NCI-H460 (cell line): ENCODE data around the gene METRNL. TPM values are rescaled to one million over a fixed set of nuclear protein-coding genes. Genes with fewer than 3 reads are reported as not detected.
A peak's percentile ranks its signal among the peaks of the same experiment; 100 is the strongest.
"Not testable (repeated sequence)": the region's sequence is repeated elsewhere in the genome, so short reads cannot be mapped to it uniquely, and the experiment has no call there.

Experiments
- DNase-seq: peaks from one replicate; pipeline ENCODE4 v3.0.0-alpha.2; 2016; ENCODE audit warnings: low read depth; ENCODE audit errors: extremely low read depth
- polyA plus RNA-seq: library from polyadenylated mRNA; depleted of rRNA; stranded (reverse); fragments of >200 nt; gene quantifications from 2 replicates; pipeline ENCODE4 v1.2.3, GENCODE V29; 2014; cell fraction: nucleus; rRNA removed
- total RNA-seq: library from RNA; depleted of rRNA; stranded (reverse); fragments of >200 nt; shearing (Covaris generic); gene quantifications from 2 replicates; pipeline ENCODE4 v1.2.3, GENCODE V29; 2014; rRNA removed

Gene METRNL
- 23.7 and 28.5 TPM in 2 replicates for total RNA-seq
- 23.8 and 32.0 TPM in 2 replicates for polyA plus RNA-seq

DNA sequence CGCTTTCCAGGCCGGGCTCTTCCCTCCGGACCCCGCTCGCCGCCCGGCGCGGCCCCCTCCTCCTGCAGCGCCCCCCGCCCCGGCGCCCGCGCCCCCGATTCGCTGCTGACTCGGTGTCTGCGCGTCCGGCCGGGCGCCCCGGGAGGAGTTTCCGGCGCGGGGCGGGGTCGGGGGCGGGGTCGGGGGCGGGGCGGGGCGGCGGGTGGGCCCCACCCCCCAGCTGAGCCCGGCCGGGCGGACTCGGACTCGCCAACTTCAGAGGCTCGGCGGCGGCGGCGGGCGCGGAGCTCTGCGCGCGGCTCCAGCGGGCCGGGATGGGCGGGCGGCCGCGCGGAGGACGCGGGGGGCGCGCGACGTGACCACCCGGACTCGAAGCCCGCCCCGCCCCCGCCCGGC, at the start of gene METRNL:
Gene METRNL, plus strand, starts transcription at position 258 of the 396 bp plus-strand sequence. CDS start 207 bp downstream, outside the sequence.
- DNase-seq = peak; percentile 63

- no peak for DNase-seq
Observed at GRCh38 chr17:83030432-83030831, 49.0 kb upstream of the METRNL start.

DNA sequence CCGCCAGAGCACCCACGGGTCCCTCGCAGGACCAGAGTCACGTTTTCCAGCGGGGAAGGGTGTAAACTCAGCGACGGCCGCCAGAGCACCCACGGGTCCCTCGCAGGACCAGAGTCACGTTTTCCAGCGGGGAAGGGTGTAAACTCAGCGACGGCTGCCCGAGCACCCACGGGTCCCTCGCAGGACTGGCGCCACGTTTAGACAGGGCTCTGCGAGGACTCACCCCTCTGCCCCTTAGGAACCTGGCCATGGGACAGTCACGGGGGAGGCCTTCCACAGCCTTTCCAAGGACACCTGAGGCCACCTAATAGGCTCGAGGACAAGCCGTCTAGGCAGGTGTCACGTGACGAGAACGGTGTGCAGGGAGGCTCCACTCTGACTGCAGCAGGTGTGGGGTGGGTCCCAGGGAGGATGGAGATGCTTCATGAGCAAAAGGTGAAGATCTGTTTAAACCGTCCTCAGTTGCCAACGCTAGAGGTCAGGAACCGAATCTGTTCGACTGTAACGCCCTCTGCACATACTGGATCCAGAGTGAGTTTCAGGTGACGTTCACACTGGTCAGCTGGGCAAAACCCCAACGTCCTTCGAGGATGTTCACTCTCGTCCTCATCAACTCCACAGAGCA, 48.0 kb upstream of the METRNL start:
- no peak for DNase-seq

GRCh38 chr17:83031946-83032451, 47.4 kb upstream of the METRNL start:
- not testable (repeated sequence) for DNase-seq

DNA sequence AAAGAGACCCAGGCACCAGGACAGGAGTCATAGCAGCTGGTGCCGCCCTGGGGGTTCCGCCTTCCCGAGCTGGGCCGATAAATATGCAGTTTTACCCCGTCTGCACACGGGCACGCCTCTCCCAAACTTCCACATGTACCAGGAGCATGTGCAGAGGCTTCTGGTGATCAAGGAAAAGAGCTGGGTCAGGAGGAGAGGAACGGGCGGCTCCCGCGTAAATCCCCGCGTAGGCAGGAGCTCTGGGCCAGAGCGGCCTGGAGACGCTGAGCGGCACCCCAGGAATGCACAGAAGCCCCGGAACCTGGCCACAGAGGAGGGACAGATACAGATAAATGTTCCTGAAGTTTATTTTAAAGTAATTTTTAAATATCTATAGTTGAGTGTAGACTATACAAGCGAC, 46.6 kb upstream of the METRNL start:
- no peak for DNase-seq

GRCh38 chr17:83034525-83034924, 44.9 kb upstream of the METRNL start:
- DNase-seq = no peak

DNA sequence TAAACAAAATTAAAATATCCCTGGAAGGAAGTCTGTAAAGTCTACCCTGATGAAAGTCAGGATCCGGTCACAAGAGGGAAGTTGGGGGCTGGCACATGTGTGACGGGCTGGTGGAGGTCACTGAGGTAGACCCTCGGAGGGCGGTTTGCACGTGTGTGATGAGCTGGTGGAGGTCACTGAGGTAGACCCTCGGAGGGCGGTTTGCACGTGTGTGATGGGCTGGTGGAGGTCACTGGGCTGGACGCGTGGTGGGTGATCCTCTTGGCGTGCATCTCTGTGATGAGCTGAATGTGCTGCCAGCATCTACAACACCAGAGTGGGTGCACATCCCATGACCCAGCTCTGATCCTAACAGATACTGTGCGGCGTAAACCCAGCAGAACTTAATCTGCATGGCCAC, 43.7 kb upstream of the METRNL start:
- DNase-seq = no peak

- no peak for DNase-seq
Observed at GRCh38 chr17:83036193-83036592, 43.2 kb upstream of the METRNL start.

DNA sequence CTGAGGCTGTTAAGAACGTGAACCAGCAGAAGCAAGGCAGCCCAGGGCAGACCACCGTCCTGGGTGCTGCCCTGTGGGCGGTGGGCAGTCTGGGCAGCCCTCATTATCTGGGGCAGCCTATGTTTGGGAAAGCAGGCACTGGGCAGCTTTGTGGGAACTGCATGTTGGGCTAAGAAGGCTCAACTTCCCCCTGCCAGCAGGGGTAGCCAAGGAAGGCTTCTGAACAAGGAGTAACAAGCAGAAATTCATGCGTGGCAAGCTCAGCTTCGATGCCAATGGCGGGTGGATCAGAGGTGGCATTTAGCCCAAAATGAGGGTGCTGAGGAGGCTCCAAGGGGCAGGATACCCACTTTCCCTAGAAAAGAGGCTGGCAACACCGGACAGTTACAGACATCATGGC, 42.7 kb upstream of the METRNL start:
- DNase-seq = no peak

- no peak for DNase-seq
Observed at GRCh38 chr17:83037084-83037873, 42.1 kb upstream of the METRNL start.

DNA sequence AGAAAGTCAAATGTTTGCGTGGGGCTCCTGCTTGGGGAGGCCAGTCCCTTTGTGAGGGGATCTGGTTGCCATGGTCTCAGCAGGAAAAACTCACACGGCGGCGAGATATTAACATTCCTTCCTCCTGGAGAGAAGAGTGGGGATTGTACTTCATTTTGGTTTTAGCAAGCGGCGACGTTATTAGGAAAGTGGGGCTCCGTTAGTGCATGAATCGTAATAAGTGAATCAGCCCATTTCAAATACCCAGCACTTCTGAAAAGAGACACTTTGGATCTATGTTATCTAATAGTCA, 41.6 kb upstream of the METRNL start:
- no peak for DNase-seq

DNA sequence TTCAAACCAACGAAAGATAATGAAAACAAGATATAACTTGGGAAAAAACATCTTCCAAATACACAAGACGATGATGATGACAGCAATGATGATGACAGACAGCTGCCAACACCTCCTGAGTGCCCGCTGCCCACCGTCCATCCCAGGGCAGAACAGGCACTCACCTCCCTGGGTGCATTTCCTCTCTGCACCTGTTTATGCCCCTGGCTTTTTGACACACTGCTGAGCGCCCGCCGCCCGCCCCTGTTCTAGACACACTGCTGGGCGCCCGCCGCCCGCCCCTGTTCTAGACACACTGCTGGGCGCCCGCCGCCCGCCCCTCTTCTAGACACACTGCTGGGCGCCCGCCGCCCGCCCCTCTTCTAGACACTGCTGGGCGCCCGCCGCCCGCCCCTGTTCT, 40.4 kb upstream of the METRNL start:
- DNase-seq = not testable (repeated sequence)

DNA sequence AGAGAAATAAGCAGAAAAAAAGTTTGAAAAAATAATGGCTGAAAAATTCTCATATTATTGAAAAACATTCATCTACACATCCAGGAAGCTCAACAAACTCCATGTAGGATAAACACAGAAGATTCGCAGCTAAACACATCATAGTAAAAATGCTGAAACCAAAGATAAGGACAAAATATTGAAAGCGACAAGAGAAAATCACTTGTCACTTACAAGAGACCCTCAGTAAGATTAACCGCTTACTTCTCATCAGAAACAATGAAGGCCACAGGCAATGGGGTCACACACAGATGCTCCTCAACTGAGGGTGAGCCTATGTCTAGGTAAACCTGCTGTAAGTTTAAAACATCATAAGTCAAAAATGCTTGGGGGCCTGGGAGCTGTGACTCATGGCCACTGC, 38.1 kb upstream of the METRNL start:
- DNase-seq = no peak

DNA sequence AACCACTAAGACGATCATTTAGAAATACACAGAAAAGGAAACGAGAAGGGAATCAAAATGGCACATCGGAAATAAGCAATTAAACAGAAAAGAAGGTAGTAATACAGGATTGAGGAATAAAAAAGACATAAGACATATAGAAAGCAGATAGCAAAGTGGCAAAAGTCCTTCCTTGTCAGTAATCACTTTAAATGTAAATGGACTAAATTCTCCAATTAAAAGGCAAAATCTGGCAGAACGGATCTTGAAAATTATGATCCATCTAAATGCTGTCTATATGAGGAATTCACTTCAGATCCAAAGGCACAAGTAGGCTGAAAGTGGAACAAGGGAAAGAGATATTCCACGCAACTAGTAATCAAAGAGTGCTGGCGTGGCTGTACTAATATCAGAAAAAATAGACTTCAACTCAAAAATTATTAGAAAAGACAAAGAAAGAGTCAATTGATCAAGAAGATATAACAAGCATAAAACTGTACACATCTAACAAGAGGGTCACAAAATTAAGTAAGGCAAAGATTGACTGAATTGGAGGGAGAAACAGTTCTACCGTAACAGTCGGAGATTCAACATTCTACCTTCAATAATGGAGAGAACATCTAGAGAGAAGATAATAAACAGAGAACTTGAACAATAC, 36.8 kb upstream of the METRNL start:
- DNase-seq = no peak

DNA sequence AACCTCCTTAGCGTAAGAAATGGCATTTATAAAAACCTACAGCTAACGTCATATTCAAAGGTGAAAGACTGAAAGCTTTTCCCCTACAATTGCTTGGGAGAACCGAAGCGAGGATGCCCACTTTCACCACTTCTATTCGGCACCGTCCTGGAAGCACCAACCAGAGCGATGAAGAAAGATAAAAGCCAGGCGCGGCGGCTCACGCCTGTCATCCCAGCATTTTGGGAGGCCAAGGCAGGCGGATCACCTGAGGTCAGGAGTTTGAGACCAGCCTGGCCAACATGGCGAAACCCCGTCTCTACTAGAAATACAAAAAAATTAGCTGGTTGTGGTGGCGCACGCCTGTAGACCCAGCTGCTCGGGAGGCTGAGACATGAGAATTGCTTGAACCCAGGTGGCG, 34.9 kb upstream of the METRNL start:
- not testable (repeated sequence) for DNase-seq

DNA sequence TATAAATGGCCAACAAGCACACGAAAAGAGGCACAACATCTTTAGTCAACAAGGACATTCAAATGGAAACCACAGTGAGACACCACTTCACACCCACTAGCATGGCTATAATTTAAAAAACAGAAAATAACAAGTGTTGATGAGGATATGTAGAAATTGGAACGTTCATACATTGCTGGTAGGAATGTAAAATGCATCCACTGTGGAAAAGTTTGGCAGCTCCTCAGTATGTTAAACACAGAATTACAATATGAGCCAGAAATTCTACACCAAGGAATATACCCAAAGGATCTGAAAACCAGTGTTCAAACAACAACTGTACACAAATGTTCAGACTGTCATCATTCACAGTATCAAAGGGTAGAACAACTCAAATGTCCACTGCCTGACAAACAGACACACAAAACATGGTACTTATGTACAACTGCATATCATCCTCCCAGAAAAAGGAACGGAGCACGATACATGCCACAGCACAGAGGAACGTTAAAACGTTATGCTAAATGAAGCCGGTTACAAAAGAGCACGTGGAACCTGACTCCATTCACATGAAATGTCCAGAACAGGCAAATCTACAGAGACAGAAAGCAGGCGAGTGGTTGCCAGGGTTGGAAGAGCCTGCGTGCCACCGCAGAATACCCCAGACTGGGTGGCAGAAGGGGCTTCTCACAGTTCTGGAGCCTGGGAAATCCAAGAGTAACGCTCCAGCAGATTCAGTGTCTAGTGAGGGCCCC, 32.8 kb upstream of the METRNL start:
- DNase-seq = no peak

- DNase-seq = no peak
Observed at GRCh38 chr17:83047182-83047478, 32.3 kb upstream of the METRNL start.

DNA sequence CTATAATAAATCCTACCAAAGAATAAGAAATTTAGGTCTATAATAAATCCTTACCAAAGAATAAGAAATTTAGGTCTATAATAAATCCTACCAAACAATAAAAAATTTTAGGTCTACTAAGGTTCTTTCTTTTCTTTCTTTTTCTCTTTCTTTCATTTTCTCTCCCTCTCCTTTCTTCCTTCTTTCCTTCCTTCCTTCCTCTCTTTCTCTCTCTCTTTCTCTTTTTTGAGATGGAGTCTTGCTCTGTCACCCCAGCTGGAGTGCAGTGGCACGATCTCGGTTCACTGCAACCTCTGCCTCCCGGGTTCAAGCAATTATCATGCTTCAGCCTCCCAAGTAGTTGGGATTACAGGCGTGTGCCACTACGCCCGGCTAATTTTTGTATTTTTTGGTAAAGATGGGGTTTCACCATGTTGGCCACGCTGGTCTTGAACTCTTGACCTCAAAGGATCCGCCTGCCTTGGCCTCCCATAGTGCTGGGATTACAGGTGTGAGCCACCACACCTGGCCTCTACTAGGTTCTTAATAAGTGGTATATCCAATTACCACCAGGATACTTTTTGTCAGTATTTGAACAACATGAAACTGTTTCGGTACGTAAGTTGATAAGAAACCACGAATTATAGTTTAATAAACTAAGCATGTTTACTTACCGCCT, 31.5 kb upstream of the METRNL start:
- DNase-seq = not testable (repeated sequence)

DNA sequence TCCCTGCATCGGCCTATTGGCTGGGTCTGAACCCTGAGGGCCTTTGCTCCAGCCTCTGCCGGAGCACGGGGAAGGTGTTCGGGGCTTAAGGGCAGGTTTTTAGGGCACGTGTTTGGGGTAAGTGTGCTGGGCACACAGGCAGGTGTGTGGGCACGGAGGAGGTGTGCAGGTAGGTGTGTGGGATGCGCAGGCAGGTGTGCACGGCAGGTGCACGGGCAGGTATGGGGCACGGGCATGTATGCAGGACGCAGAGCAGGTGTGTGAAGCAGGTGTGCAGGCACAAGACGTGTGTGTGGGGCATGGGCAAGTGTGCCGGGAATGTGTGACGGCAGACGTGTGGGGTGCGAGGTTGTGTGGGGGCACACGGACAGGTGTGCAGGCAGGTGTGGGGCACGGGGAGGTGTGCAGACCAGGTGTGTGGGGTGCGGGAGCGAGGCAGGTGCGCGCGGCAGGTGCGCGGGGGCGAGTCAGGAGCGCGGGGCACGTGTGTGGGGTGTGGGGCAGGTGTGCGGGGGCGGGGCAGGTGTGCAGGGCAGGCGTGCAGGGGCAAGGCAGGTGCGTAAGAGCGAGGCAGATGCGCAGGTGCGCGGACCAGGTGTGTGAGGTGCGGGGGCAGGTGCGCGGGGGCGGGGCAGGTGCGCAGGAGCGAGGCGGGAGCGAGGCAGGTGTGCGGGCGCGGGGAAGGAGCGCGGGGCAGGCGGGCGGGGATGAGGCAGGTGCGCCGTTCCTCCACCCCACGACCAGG, 28.6 kb upstream of the METRNL start:
- no peak for DNase-seq
